Measurements from ENCODE around the gene HSBP1.

The HSBP1 gene

DNA sequence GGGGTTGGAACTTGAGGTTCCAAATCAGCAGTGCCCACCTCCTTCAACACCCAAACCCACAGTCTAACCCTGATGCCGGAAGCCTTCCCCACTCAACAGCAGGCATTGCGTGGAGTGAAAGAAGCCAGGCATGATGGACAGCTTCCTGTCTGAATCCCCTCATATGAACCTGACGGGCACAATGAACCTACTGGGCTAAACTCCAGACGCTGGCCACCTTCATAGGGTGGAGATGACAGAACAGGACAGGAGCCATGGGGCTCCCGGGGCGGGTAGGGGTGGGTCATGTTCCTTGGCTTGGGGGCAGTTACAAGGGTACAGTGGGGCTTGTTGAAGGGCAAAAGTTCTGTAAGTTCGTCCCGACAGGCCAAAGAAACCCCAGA lies 460 bp upstream of the HSBP1 start:
- Histone ChIP-seq H3K4me3 (IDR thresholded peaks at IDR 0.05; ENCODE audit: insufficient read depth, low read depth, low read length) (no peak overlapping the region), H3K27me3 (ENCODE audit: insufficient read depth, low read depth) (no peaks in the 10 kb centered on the region), H3K4me1 (ENCODE audit: low read depth, poor library complexity, severe bottlenecking) (peaks cover 6% of the 10 kb centered on the region), H3K27ac (no peak overlapping the region), H3K9ac (no peak overlapping the region), H3K4me2 (peak overlapping the region; percentile 35; the same call in 1 of the 2 replicates), H3K79me2 (ENCODE audit: insufficient read depth, low read depth) (peaks cover 15% of the 10 kb centered on the region; the same call in 1 of the 2 replicates), H3K36me3 (ENCODE audit: insufficient read depth) (peaks cover 9% of the 10 kb centered on the region; the same call in 1 of the 2 replicates), H4K20me1 (ENCODE audit: insufficient read depth) (no peaks in the 10 kb centered on the region), H2AFZ (ENCODE audit: low read depth) (peak overlapping the region; percentile 75)
- TF ChIP-seq, protein P1, sequence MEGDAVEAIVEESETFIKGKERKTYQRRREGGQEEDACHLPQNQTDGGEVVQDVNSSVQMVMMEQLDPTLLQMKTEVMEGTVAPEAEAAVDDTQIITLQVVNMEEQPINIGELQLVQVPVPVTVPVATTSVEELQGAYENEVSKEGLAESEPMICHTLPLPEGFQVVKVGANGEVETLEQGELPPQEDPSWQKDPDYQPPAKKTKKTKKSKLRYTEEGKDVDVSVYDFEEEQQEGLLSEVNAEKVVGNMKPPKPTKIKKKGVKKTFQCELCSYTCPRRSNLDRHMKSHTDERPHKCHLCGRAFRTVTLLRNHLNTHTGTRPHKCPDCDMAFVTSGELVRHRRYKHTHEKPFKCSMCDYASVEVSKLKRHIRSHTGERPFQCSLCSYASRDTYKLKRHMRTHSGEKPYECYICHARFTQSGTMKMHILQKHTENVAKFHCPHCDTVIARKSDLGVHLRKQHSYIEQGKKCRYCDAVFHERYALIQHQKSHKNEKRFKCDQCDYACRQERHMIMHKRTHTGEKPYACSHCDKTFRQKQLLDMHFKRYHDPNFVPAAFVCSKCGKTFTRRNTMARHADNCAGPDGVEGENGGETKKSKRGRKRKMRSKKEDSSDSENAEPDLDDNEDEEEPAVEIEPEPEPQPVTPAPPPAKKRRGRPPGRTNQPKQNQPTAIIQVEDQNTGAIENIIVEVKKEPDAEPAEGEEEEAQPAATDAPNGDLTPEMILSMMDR (conservative IDR thresholded peaks at IDR 0.05; ENCODE audit: low read depth, low read length): no peak

DNA sequence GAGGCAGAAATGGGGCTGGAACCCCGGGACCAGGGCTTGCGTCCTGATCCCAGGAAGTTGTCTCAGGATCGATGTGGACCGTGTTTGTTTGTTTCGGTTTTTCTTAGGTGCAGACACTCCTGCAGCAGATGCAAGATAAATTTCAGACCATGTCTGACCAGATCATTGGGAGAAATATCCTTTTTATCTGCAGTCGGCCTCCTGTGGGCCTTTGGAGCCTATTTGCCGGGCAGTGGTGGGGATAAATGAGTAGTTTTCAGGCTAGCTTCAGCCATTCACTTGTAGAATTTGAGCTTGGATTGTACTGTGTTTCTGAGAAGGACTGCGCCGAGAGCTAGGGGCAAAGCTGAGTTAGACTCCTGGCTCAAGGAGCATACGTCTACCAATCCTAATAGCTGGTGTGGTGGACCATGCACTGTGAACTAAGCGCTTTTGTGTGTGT lies 816 bp downstream of the HSBP1 start:
- Histone ChIP-seq H3K4me2 (peak overlapping the region; percentile 79), H3K36me3 (ENCODE audit: insufficient read depth) (peaks cover 9% of the 10 kb centered on the region; the same call in 1 of the 2 replicates), H2AFZ (ENCODE audit: low read depth) (peak overlapping the region; percentile 75), H3K79me2 (ENCODE audit: insufficient read depth, low read depth) (peaks cover 15% of the 10 kb centered on the region; the same call in 1 of the 2 replicates), H3K27me3 (ENCODE audit: insufficient read depth, low read depth) (no peaks in the 10 kb centered on the region), H3K4me3 (IDR thresholded peaks at IDR 0.05; ENCODE audit: insufficient read depth, low read depth, low read length) (peak overlapping the region; percentile 73), H3K27ac (peak overlapping the region; percentile 24; the same call in 1 of the 2 replicates), H4K20me1 (ENCODE audit: insufficient read depth) (no peaks in the 10 kb centered on the region), H3K9ac (peak overlapping the region; percentile 76), H3K4me1 (ENCODE audit: low read depth, poor library complexity, severe bottlenecking) (peaks cover 13% of the 10 kb centered on the region)
- TF ChIP-seq, protein P1 (conservative IDR thresholded peaks at IDR 0.05; ENCODE audit: low read depth, low read length): no peak

DNA sequence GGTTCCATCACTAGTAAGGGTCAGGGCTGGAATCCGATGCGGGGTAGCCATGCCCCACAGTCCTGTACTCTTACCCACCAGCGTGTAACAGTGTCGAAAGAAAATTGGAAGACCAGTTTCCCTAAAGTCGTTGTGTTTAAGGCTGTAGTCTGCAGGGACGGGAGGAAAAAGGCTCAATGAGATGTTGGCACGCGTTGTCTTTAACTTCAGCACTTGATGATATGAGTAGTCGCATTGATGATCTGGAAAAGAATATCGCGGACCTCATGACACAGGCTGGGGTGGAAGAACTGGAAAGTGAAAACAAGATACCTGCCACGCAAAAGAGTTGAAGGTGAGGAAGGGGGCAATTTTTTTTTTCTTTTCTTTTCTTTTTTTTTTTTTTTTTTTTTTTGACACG lies 1.3 kb downstream of the HSBP1 start:
- Histone ChIP-seq H3K4me2 (peak overlapping the region; percentile 79), H2AFZ (ENCODE audit: low read depth) (no peak overlapping the region), H3K79me2 (ENCODE audit: insufficient read depth, low read depth) (peaks cover 15% of the 10 kb centered on the region; the same call in 1 of the 2 replicates), H3K4me1 (ENCODE audit: low read depth, poor library complexity, severe bottlenecking) (peaks cover 18% of the 10 kb centered on the region), H4K20me1 (ENCODE audit: insufficient read depth) (no peaks in the 10 kb centered on the region), H3K4me3 (IDR thresholded peaks at IDR 0.05; ENCODE audit: insufficient read depth, low read depth, low read length) (peak overlapping the region; percentile 43), H3K27me3 (ENCODE audit: insufficient read depth, low read depth) (no peaks in the 10 kb centered on the region), H3K36me3 (ENCODE audit: insufficient read depth) (peaks cover 9% of the 10 kb centered on the region; the same call in 1 of the 2 replicates), H3K9ac (no peak overlapping the region), H3K27ac (no peak overlapping the region)
- TF ChIP-seq, protein P1 (conservative IDR thresholded peaks at IDR 0.05; ENCODE audit: low read depth, low read length): no peak

DNA sequence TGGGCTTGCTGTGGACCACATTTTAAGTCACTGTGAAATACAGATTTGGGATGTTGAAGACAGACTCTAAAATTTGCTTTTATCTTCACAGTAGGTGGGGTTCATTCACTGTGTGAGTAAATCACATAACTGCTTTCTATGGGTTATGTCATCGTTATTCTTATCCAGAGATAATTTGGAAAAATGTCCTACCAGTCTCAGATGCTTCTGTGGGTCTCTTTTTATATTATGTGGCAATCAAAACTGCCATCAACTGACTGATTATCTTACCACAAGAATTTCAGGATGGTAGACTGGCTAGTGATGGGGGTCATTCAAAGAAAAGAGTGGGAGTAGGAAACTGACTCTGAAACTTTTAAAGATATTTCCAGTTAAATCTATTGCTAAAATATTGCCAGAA lies 3.1 kb downstream of the HSBP1 start:
- H3K4me3 ChIP-seq (IDR thresholded peaks at IDR 0.05; ENCODE audit: insufficient read depth, low read depth, low read length): no peak overlapping the region
- TF ChIP-seq, protein P1 (conservative IDR thresholded peaks at IDR 0.05; ENCODE audit: low read depth, low read length): no peak
- no peaks in the 10 kb centered on the region for H4K20me1 ChIP-seq (ENCODE audit: insufficient read depth)
- no peak overlapping the region for H3K27ac ChIP-seq
- peaks cover 25% of the 10 kb centered on the region for H3K4me1 ChIP-seq (ENCODE audit: low read depth, poor library complexity, severe bottlenecking)
- H3K27me3 ChIP-seq (ENCODE audit: insufficient read depth, low read depth): no peaks in the 10 kb centered on the region
- H3K36me3 ChIP-seq (ENCODE audit: insufficient read depth): peaks cover 9% of the 10 kb centered on the region; the same call in 1 of the 2 replicates
- no peak overlapping the region for H3K4me2 ChIP-seq
- no peak overlapping the region for H3K9ac ChIP-seq
- no peak overlapping the region for H2AFZ ChIP-seq (ENCODE audit: low read depth)
- peaks cover 15% of the 10 kb centered on the region; the same call in 1 of the 2 replicates for H3K79me2 ChIP-seq (ENCODE audit: insufficient read depth, low read depth)

Data from KMS-11 (cell line).